Inflammatory macrophage (primary cell): ENCODE measurements around the gene TMEM92.
A peak's percentile ranks its signal among the peaks of the same experiment; 100 is the strongest.
"Not testable (repeated sequence)": the region's sequence is repeated elsewhere in the genome, so short reads cannot be mapped to it uniquely, and the experiment has no call there.

Experiments used
- DNase-seq, 2 donors: peaks; one replicate each; pipeline ENCODE4 v3.0.0-alpha.2; 2020 to 2022

TMEM92 gene

DNA sequence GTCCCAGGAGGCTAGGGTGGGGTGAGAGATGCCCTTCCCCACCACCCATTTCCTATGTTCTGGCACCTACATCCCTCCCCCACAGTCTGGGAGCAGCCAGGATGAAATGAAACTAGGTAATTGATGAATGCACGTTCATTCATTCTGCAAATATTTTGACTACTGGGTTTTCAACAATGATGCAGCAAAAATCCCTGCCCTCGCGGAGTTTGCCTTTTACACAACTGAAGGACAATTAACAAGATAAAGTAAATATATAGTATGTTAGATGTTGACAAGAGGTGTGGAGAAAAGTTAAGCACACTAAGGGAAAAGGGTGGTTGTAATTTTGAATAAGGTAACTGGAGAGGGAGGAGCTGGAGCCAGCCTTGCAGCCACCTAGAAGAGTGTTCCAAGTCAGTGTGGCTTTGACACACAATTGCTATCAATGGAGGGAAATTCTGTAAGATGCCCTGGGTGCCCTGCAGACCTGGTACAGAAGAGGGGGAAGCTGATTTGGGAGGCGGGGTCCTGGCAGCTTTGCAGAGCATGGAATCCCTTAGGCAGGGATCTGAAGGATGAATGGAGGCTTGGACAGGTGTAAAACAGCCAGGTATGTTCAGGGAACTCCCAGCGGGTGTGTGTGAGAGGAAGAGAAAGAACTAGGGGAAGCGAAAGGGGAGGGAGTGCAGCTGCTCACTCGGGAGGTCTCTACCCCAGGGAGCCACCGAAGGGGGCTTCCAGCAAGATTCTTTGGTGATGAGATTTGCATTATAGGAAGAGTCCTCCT is 2.5 kb downstream of the TMEM92 start:
- no peak for DNase-seq

DNA sequence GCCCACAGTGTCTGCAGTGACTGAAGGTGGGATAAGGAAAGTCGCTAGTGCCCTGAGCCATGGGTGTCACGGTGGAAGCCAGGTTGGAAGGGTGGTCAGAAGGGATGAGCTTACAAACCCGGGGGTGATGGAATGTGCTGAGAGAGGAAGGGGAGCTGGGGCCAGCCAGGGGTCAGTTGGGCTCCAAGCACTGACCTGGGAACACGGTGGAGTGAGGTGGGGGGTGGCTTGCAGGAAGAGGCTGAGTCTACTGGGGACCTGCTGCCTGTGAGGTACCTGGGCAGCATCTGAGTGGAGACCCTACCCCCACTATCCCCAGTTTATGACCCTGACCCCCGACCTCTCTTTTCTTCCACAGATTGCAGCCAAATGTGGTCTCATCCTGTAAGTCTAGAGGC is 3.1 kb downstream of the TMEM92 start:
- DNase-seq, result no peak

DNA sequence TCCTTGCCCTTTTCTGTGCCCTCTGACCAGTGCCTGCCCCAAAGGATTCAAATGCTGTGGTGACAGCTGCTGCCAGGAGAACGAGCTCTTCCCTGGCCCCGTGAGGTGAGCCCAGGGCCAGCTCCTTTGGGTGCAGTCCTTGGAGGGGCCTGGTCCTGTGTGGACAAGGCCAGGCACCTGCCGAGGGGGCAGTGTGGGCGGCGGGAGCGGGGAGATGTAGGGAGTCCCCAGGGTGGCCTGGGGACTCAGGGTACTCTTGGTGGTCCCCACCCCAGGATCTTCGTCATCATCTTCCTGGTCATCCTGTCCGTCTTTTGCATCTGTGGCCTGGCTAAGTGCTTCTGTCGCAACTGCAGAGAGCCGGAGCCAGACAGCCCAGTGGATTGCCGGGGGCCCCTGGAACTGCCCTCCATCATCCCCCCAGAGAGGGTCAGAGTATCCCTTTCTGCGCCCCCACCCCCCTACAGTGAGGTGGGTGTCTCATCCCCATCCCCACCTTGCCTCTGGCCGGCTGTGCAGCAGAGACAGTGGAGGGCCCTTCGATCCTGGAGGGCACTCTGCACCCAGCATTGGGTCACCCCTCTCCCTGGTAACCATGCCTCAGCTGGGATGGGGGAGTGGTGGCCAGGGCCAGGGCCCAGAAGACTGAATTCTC is 4.4 kb downstream of the TMEM92 start:
- DNase-seq, result no peak

DNA sequence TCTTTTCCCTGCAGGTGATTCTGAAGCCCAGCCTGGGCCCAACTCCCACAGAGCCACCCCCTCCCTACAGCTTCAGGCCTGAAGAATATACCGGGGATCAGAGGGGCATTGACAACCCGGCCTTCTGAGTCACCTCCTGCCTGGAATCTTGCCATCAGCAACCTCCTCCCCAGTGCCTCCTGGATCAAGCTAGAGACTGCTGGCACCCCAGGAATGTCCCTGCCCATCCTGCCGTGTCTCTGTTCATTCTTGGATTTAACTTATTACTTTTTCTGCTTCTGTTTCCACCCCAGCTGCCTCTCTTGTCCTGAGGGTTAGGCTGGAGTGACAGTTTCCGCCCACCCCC is 4.9 kb downstream of the TMEM92 start:
- DNase-seq, result no peak

DNA sequence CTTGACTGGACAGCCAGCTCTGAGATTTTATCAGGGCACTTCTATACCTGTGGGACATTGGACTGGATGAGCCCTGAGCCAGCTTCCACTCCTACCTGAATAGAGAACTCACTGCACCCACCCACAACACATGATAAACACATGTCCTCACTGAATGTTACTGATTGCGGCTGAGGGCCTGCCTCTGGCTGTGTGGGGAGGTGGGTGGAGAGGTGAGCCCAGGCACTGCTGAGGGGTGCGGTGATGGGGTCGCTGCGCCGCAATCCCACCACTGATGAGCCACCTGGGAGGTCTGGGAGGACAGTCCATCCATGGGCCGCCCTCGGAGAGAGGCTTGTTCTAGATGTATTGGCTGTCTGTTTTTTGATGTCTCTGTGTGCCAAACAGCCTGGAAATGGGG is 5.4 kb downstream of the TMEM92 start:
- DNase-seq, result no peak

DNA sequence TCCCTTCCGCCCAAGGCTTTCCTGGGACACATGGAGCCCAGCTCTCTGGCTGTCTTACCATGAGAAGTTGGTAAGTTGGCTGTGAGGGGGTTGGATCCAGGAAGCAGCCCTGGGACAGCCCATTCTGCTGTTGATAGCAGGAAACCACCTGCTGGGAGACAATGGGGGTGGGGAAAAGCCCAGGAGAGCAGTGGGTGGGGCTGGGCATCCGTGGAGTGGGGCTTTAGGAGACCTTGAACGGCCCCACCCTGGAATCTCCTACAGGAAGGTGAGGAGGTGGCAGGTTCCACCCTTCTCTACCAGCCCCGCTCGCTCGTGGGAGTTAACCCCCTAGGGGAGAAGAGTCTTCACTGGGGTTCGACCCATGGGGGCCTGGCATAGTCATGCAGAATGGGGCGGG is 5.8 kb downstream of the TMEM92 start:
- no peak for DNase-seq

DNA sequence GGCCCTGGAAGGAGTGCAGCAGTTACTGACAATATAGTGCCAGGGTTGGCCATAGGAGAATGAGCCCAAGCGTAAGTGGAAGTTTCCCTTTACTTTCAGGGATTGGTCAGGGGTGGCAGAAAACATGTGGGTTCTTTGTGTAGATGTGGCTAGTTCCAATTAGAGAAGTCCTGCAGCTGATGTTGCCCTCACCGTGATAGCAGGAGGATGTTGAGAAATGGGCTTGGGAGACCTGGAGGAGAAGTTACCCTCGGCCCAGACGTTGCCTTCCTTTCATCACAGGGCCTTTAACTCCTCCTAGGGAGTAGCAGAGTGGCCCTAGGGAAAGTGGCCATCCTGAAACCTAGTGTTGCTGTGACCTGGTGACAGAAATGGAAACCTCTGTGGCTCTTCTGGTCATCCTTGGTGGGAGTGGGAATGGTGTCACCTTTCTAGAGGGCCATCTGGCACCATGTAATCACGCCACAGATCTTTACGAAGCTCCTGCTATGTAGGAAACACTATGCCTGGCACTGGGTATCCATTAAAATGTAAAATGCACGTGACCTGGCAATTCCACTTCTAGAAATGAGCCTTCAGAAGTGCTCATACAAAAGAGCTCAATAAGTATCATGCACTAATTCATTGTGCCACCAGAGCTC is 6.7 kb downstream of the TMEM92 start:
- DNase-seq, result peak; percentile 75 to 83

DNA sequence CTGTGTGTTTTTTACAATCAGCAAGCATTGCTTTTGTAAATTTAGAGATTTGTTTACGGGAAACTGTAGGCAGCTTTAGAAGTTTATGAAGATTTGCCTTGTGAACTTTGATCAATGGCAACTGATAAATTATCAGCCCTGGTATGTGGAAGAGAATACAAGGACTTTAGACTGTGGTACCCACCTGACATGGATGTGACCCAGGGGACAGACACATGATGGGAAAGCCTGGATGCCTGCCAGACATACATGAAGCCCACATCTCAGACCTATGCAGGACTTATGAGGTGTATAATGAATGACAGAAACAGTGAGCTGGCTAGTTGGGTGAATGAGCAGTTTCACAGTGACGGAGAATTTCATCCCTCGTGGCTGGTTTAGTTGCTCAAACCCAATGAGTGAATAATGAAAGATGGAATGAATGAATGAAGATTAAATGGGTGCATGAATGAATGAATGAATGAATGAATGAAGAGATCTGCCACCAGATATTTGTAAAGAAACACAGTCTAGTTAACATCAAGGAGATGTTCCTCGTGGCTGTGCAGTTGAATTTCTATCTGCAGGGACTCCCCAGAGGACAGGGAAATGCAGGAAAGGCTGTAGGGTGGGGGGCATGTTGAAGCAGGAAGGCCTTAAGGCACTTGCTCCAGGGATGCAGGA is 7.6 kb downstream of the TMEM92 start:
- no peak for DNase-seq

DNA sequence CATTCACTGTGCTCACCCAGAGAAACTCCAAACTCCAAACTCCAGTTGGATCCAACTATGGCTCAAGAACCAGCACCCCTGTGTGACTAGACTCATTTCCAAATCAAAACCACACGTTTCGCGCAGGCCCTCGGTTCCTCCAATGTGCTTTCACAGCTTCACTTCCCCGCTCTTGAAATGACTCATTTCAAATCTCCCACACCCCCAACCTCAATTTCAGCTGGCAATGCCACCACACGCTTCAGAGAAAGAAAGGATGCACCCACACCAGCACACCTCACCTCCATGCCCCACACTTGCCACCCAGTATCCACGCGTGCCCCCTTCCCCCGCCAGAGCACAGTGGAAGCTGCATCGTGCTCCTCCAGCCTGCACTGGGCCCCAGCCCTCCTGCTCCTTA is 9.0 kb downstream of the TMEM92 start:
- DNase-seq, result peak; percentile 77 to 85

DNA sequence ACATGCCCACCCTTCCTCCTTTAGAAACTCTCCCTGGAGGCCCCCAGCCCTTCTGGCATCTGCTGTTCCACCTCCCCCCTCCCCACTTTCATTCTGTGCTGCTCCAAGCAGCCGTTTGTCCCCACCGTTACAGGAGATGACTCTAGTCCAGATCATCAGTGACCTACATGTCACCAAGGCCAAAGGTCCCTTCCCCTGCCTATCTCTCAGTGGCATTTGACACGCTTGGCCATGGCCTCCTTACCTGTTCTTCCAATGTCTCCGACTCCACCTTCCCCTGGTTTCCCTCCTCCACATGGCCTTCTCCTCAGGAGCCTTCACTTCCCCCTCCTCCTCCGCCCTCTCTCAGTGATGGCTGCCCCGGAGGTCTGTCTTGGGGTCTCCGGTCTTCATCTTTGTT is 9.4 kb downstream of the TMEM92 start:
- no peak for DNase-seq

DNA sequence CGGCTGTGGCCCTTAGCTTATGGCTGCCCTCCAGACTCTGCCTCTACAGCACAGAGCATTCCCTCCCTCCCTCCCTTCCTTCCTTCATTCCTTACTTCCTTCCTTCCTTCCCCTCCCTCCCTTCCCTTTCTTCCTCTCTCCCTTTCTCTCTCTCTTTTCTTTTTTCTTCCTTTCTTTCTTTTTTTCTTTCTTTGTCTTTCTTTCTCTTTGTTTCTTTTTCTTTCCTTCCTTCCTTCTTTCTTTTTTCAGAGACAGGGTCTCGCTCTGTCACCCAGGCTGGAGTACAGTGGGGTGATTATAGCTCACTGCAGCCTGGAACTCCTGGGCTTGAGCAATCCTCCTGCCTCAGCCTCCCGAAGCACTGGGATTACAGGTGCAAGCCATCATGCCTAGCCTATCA is 11.7 kb downstream of the TMEM92 start:
- DNase-seq, result no peak

DNA sequence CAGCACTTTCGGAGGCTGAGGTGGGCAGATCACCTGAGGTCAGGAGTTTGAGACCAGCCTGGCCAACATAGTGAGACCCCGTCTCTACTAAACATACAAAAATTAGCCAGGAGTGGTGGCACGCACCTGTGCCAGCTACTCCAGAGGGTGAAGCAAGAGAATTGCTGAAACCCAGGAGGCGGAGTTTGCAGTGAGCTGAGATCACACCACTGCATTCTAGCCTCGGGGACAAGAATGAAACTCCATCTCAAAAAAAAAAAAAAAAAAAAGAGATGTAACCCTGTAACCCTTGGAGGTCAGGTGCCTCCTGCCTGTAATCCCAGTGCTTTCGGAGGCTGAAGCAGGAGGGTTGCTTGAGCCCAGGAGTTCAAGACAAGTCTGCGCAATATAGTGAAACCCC is 13.0 kb downstream of the TMEM92 start:
- DNase-seq, result peak; percentile 31 to 49

DNA sequence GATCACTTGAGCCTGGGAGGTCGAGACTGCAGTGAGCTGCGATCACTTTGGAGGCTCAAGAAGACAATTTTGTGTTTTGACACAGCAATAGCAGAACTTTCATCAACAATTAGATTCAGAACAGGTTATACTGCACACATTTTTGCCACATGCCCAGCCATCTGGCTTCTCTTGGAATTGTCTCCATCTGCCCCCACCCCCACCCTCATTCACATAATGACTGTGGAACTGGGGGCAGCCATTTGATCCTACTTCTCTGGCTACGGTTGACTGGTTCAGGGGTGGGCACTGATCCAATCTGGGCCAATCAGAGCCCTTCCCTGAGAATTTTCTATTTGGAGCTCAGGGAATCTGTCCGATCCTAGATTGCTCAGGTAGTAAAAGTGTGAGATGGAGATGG is 14.0 kb downstream of the TMEM92 start:
- no peak for DNase-seq

DNA sequence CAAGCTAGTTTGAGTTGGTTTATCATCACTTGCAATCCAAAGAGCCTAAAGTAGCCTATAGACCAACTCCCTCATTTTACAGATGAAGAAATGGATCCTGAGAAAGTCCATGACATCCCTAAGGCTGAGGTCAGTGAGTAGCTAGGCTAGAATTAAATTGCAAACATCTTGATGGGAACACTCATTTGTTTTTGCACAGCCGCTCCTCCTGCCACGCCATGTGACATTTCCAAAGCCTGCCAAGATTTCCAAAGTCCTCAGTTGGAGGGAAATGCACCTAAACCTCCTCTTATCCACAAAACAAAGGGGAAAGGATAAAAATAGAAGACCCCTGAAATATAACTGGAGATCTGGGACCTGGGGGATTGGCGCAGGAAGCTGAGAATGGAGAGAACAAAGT is 15.0 kb downstream of the TMEM92 start:
- DNase-seq, result no peak

DNA sequence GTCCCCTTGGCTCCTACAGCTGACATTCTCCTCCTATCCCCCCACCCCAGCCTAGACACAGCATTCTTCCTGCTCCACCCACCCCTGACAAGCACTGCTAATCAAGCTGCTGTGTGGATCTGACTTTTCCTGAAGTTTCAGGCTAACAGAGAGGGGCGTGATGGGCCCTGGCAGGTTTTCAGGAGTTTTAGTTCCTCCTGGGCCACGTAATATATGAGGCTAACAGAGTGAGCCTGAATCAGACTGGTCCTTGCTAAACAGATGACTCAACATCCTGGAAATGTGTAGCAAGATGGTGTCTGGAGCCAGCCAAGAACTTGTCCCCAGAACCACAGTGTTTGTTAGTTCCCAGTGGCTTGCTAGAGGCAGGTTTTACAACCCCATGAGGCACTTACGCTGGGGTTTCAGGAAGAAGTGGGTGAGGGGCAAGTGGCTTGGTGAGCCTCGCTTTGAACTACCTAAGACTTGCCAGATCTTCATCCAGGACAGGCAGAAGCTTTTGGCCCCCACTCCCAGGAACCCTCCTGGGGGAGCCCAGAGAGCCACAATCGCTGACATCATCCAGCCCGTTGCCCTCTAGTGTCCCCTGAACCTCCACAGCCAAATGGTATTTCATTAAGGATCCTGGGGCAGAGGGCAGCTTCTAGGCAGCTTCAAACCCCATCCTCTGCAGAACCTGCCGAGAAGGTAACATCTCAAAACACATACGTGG is 15.9 kb downstream of the TMEM92 start:
- DNase-seq, result peak; percentile 96

DNA sequence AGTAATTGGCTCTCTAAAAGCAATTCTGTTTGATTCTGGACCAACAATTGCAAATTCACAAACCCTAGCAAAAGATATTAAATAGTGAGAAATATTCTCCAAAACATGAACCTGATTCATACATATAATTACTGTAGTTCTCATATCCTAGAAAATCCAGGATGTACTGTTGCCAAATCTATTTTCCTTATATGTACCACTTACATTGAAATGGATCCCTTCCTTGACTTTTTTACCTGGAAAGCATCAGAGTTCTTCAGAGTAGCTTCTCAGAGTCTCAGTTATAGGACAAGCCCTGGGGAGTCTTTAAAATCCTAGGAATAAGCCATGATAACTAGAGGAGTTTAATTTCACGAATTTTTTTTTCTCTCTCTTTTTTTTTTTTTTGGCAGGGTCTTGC is 16.7 kb downstream of the TMEM92 start:
- no peak for DNase-seq

DNA sequence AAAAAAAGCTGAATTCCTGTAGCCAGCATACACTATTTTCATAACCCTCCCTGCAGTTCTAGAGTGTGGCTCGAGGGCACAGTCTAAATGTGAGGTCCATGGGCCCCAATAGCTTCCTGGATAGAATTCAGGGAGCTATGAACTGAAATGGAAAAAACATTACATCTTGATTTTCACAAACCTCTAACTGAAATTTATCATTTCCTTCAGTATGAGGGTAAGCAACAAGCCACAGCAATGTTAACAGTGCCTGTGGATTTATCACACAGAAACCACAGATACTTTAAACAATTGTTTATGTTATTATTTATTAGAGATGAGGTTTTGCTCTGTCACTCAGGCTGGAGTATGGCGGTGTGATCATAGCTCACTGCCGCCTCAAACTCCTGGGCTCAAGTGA is 18.2 kb downstream of the TMEM92 start:
- DNase-seq, result no peak

DNA sequence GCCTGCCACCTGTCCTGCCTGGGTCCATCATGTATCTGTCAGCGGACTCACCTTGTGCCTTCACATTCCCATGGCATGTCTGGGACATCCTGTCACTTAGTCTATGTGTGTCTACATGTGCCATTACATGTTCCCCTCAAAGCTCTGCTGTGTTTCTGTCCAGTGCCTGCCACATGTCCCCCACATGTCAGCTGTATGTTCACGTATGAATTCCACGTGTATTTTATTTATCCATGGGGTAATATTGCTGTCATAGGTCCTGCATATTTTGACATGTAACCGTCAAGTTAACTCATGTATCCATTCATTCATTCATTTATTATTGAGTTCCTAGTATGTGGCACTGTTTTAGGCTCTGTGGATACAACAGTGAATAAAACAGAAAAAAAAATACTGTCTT is 20.8 kb downstream of the TMEM92 start:
- no peak for DNase-seq

DNA sequence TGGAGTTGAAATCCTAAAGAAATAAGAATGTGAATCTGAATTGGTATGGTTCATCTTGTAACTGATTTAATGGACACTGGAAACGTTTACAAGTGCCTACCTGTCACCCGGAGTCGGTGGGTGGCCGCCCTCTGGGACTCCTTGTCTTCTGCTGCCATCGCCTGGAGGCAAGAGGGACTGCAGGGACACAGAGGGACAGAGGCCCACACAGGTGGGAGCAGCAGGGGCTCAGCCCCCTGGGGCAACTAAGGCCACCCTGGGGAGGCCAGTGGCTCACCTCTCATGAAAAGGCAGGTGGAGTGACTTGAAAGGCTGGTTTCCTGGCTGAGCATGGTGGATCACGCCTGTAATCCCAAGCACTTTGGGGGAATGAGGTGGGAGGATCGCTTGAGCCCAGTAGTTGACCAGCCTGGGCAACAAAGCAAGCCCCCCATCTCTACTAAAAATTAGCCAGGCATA is 23.2 kb downstream of the TMEM92 start:
- DNase-seq, result peak; percentile 31 to 56

DNA sequence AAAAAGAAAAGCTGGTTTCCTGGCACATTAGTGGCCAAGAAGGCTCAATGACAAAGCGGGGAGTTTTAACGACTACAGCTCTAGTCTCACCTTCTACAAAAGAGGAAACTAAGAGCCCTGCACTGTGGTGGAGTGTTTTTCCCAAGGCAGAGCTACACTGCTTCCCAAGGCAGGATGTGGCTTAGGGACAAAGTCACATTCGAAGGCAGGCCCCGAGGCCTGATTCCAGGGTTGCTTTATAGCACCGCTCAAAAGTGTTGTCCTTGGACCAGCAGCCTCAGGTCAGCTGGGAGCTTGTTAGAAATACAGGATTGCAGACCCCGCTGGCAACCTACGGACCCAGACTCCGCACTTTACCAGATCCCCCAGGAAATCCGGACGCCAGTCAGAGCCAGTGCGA is 23.8 kb downstream of the TMEM92 start:
- no peak for DNase-seq

DNA sequence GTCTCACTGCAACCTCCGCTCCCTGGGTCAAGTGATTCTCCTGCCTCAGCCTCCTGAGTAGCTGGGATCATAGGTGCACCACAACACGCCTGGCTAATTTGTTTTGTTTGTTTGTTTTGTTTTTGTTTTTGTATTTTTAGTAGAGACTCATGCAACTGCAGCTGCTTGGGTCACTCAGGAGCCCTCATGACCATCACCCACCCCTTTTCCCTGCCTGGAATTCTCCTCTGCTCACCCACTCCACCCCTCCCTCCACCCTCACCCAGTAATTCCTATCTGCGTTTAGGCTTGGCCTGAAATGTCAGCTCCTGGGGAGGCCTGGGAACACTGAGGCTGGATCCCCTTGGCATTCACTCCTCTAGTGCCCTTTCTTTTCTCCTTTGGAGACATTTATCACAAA is 25.5 kb downstream of the TMEM92 start:
- DNase-seq, result no peak

DNA sequence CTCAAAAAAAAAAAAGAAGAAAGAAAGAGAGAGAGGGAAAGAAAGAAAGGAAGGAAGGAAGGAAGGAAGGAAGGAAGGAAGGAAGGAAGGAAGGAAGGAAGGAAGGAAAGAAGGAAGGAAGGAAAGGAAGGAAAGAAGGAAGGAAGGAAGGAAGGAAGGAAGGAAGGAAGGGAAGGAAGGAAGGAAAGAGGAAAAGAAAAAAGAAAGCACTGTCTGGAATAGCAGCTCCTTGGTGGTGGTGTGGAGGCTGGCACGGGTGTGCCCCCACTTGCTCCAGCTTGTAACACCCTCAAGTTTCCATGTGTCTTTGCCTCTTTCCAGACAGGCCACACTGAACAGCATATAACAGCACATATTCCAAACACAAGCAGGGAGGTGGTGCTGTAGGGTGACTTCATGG is 26.6 kb downstream of the TMEM92 start:
- not testable (repeated sequence) for DNase-seq
